Panc1 (cell line): ENCODE data around the gene IFNE. TPM values are rescaled to one million over a fixed set of nuclear protein-coding genes. Genes with fewer than 3 reads are reported as not detected.
"Not testable (repeated sequence)": the region's sequence is repeated elsewhere in the genome, so short reads cannot be mapped to it uniquely, and the experiment has no call there.

Source experiments
- ATAC-seq: fragments of 200-7000 bp; cut with Tn5 transposase; 2 replicates; pipeline ENCODE4 v1.9.1; 2020; ENCODE audit warnings: mild to moderate bottlenecking, moderate library complexity
- BruUV-seq: library from RNA; stranded (reverse); fragments of 400-500 nt; replicated peaks from 2 replicates; lab custom pipeline; 2021; lab: Mats Ljungman, UMichigan
- CTCF ChIA-PET: fragments of 300-600 bp; sonication (Branson Sonifier 250); formaldehyde crosslinking; loops from one replicate; lab custom pipeline; 2022; ENCODE audit warnings: antibody characterized with exemption; lab: Charles Lee
- POLR2A ChIA-PET: fragments of 300-600 bp; sonication (Branson Sonifier 250); formaldehyde crosslinking; loops from one replicate; lab custom pipeline; 2022; ENCODE audit warnings: antibody characterized with exemption; lab: Charles Lee
- DNase-seq: peaks from one replicate; pipeline ENCODE4 v3.0.0-alpha.2; 2010; ENCODE audit warnings: low read depth, low spot score
- H3K27ac ChIP-seq: 2 replicates; pipeline ENCODE4 v1.5.1; 2011; ENCODE audit warnings: mild to moderate bottlenecking, low read length, inconsistent platforms
- H3K27me3 ChIP-seq: fragments of 200-500 bp; sonication (Bioruptor generic); 2 replicates; pipeline ENCODE4 v1.6.0; 2014; ENCODE audit warnings: low read length, inconsistent platforms; ENCODE audit not compliant: control insufficient read depth, insufficient read depth
- H3K36me3 ChIP-seq: fragments of 200-500 bp; sonication (Bioruptor generic); 2 replicates; pipeline ENCODE4 v1.5.1; 2014; ENCODE audit warnings: inconsistent platforms, mild to moderate bottlenecking, low read length, moderate library complexity; ENCODE audit not compliant: control insufficient read depth, insufficient read depth
- H3K4me1 ChIP-seq: 2 replicates; pipeline ENCODE4 v1.5.1; 2011; ENCODE audit warnings: inconsistent platforms, mild to moderate bottlenecking, low read length, moderate library complexity; ENCODE audit not compliant: control insufficient read depth, insufficient read depth
- H3K4me3 ChIP-seq, 2 experiments: 2 replicates each; pipeline ENCODE4 v1.5.1; 2011 to 2012; ENCODE audit warnings: low read depth in 2 of 2, low read length in 2 of 2, mild to moderate bottlenecking in 2 of 2, inconsistent platforms in 1 of 2, moderate library complexity in 1 of 2
- H3K9me3 ChIP-seq: fragments of 200-500 bp; sonication (Bioruptor generic); 2 replicates; pipeline ENCODE4 v1.5.1; 2014; ENCODE audit warnings: low read depth, mild to moderate bottlenecking, inconsistent platforms, low read length, moderate library complexity; ENCODE audit not compliant: control insufficient read depth, insufficient read depth
- POLR2AphosphoS5 ChIP-seq: IDR thresholded peaks from 2 replicates; pipeline ENCODE4 v1.6.1; 2012; ENCODE audit warnings: mild to moderate bottlenecking, low read depth, low read length, moderate library complexity
- REST ChIP-seq, 2 experiments: IDR thresholded peaks; 2 replicates each; pipeline ENCODE4 v1.6.1; 2011 to 2012; ENCODE audit warnings: low read depth in 2 of 2, control low read depth in 1 of 2, low read length in 1 of 2, mild to moderate bottlenecking in 1 of 2, moderate library complexity in 1 of 2; ENCODE audit not compliant: insufficient read depth in 1 of 2
- SIN3A ChIP-seq: IDR thresholded peaks from 2 replicates; pipeline ENCODE4 v1.6.1; 2012; ENCODE audit warnings: low read depth, mild to moderate bottlenecking, low read length, moderate library complexity, borderline replicate concordance; ENCODE audit not compliant: insufficient read depth
- TCF7L2 ChIP-seq: IDR thresholded peaks from 2 replicates; pipeline ENCODE4 v1.6.1; 2011; ENCODE audit warnings: mild to moderate bottlenecking, low read depth, low read length, inconsistent platforms
- in situ Hi-C: cut with HindIII; loops from 2 replicates; pipeline ENCODE4 v1.10.0; 2016; ENCODE audit warnings: low sequenced_read_pairs, low pct_unique_long_range_greater_than_20kb
- intact Hi-C: fragments of 100-400 bp; cut with micrococcal nuclease; formaldehyde crosslinking; loops from one replicate; pipeline ENCODE4 v1.10.0; 2022; ENCODE audit not compliant: unreplicated experiment
- total RNA-seq: library from RNA; stranded (reverse); gene quantifications from one replicate; pipeline ENCODE4 v1.2.1, GENCODE V29; 2021; ENCODE audit not compliant: unreplicated experiment
- TF ChIP-seq, protein P1 (sequence below): fragments of 450-650 bp; IDR thresholded peaks from 2 replicates; pipeline ENCODE4 v1.5.1; 2017; ENCODE audit warnings: mild to moderate bottlenecking

IFNE gene
- total RNA-seq, 1 experiment from 2014 or later = 0.44 TPM

DNA sequence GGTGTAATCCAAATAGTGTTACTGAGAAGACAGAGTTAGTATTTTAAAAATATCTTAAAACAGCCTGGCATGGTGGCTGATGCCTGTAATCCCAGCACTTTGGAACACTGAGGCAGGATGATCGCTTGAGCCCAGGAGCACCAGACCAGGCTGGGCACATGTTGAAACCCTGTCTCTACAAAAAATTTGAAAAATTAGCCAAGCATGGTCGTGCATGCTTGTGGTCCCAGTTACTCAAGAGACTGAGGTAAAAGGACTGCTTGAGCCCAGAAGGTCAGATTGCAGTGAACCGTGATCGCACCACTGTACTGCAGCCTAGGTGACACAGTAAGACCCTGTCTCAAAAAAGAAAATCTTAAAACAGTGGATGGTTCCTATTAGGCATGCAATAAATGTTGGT lies 29.4 kb downstream of the IFNE start:
- Histone ChIP-seq H3K9me3 (no peaks in the 10 kb centered on the region), H3K4me3 (no peak overlapping the region), H3K36me3 (no peaks in the 10 kb centered on the region), H3K4me1 (no peaks in the 10 kb centered on the region), H3K27me3 (no peaks in the 10 kb centered on the region), H3K27ac (no peak overlapping the region)
- in situ Hi-C loops (no loop called here), intact Hi-C loops (no loop called here)
- ChIA-PET POLR2A (no interaction called here), CTCF (no interaction called here)
- ATAC-seq (no peak), DNase-seq (no peak)
- TF ChIP-seq, protein P1, sequence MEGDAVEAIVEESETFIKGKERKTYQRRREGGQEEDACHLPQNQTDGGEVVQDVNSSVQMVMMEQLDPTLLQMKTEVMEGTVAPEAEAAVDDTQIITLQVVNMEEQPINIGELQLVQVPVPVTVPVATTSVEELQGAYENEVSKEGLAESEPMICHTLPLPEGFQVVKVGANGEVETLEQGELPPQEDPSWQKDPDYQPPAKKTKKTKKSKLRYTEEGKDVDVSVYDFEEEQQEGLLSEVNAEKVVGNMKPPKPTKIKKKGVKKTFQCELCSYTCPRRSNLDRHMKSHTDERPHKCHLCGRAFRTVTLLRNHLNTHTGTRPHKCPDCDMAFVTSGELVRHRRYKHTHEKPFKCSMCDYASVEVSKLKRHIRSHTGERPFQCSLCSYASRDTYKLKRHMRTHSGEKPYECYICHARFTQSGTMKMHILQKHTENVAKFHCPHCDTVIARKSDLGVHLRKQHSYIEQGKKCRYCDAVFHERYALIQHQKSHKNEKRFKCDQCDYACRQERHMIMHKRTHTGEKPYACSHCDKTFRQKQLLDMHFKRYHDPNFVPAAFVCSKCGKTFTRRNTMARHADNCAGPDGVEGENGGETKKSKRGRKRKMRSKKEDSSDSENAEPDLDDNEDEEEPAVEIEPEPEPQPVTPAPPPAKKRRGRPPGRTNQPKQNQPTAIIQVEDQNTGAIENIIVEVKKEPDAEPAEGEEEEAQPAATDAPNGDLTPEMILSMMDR = no peak
- no peak for TF ChIP-seq REST (IDR thresholded peaks at IDR 0.05; ENCODE audit: insufficient read depth in 1 of 2, low read depth in 2 of 2, low read length in 1 of 2)
- no peak for TF ChIP-seq SIN3A
- no peak for TF ChIP-seq TCF7L2
- no peak for TF ChIP-seq POLR2AphosphoS5
- BruUV-seq = no TSS peak

- ChIA-PET POLR2A (no interaction called here), CTCF (no interaction called here)
- in situ Hi-C loops = no loop called here
- Histone ChIP-seq H3K27me3 (no peaks in the 10 kb centered on the region), H3K4me1 (no peaks in the 10 kb centered on the region), H3K36me3 (no peaks in the 10 kb centered on the region), H3K4me3 (no peak overlapping the region), H3K27ac (no peak overlapping the region), H3K9me3 (no peaks in the 10 kb centered on the region)
- BruUV-seq = no TSS peak
- DNase-seq = no peak
- ATAC-seq = no peak
- TF ChIP-seq, protein P1 = no peak
- TF ChIP-seq POLR2AphosphoS5 (no peak), REST (IDR thresholded peaks at IDR 0.05; ENCODE audit: insufficient read depth in 1 of 2, low read depth in 2 of 2, low read length in 1 of 2) (no peak), TCF7L2 (no peak), SIN3A (no peak)
- intact Hi-C loops = no loop called here
These were observed 31.2 kb downstream of the IFNE start for GRCh38 chr9:21450733-21451394.

DNA sequence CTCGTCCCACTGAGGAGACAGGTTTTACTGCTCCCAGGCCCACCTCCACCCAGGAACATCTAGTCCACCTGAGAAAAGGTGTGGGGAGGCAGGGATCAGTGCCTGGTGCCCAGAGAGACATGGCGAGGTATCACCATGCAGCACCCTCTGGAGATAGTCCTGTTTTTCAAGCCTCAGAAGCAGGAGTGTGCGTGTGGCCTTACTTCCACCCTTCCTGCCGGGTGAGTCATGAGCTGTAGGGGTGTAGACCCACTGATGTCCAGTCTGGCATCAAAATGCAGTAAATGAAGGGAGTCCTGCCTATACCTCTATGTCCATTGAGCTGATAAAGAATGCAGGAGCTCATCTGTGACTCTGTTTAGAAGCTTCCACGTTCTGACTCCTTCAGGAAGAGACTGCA lies 32.8 kb downstream of the IFNE start:
- DNase-seq, in situ Hi-C loops, H3K36me3 ChIP-seq, ATAC-seq, BruUV-seq, H3K4me3 ChIP-seq, POLR2A ChIA-PET, H3K27me3 ChIP-seq, H3K27ac ChIP-seq, intact Hi-C loops, CTCF ChIA-PET, H3K4me1 ChIP-seq, H3K9me3 ChIP-seq: not testable (repeated sequence)
